ENCODE measurements around the gene SMARCAL1. TPM values are rescaled to one million over a fixed set of nuclear protein-coding genes. Genes with fewer than 3 reads are reported as not detected.
A peak's percentile ranks its signal among the peaks of the same experiment; 100 is the strongest.
"Not testable (repeated sequence)": the region's sequence is repeated elsewhere in the genome, so short reads cannot be mapped to it uniquely, and the experiment has no call there.

SMARCAL1 gene
- total RNA-seq, 1 donor from 2014 or later: 35.2 TPM

DNA sequence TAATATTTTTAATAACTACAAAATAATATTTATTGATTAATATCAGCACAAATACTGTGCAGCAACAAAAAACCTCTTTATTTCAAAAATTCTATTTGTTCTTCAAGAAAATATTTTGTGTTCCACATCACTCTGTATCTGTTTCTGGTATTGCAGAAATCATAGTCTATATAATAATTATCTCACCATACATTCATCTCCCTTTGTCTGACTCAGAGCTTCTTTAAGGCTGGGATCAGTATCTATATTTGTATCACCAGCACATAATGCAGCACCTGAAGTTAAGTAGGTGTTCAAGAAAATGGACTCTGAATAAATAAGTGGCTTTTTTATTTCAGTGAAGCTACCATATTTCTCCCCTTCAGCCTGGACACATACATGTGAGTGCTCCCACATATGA lies 38.4 kb upstream of the SMARCAL1 start:
- peak overlapping the region; percentile 98 for H3K27ac ChIP-seq (ENCODE audit: low read depth, low read length)
- no peaks in the 10 kb centered on the region for H3K9me3 ChIP-seq (ENCODE audit: insufficient read depth, low read depth, low read length)
- no peaks in the 10 kb centered on the region for H3K36me3 ChIP-seq (ENCODE audit: insufficient read depth, low read length)
- no peaks in the 10 kb centered on the region for H3K27me3 ChIP-seq (ENCODE audit: insufficient read depth, low read length)
- peak overlapping the region; percentile 79 for H3K27ac Mint-ChIP-seq (ENCODE audit: unreplicated experiment)
- H3K4me1 ChIP-seq (ENCODE audit: insufficient read depth, low read length): peaks cover 35% of the 10 kb centered on the region
- TF ChIP-seq, protein P1, sequence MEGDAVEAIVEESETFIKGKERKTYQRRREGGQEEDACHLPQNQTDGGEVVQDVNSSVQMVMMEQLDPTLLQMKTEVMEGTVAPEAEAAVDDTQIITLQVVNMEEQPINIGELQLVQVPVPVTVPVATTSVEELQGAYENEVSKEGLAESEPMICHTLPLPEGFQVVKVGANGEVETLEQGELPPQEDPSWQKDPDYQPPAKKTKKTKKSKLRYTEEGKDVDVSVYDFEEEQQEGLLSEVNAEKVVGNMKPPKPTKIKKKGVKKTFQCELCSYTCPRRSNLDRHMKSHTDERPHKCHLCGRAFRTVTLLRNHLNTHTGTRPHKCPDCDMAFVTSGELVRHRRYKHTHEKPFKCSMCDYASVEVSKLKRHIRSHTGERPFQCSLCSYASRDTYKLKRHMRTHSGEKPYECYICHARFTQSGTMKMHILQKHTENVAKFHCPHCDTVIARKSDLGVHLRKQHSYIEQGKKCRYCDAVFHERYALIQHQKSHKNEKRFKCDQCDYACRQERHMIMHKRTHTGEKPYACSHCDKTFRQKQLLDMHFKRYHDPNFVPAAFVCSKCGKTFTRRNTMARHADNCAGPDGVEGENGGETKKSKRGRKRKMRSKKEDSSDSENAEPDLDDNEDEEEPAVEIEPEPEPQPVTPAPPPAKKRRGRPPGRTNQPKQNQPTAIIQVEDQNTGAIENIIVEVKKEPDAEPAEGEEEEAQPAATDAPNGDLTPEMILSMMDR (IDR thresholded peaks at IDR 0.05; ENCODE audit: insufficient read depth, low read depth, low read length): no peak
- TF ChIP-seq EZH2 (IDR thresholded peaks at IDR 0.05; ENCODE audit: insufficient read depth, low read length): no peak
- H3K4me3 Mint-ChIP-seq (ENCODE audit: unreplicated experiment): no peak overlapping the region
- H3K27me3 Mint-ChIP-seq (ENCODE audit: low read depth, unreplicated experiment): no peaks in the 10 kb centered on the region
- H3K9me3 Mint-ChIP-seq (ENCODE audit: unreplicated experiment): peaks cover 4% of the 10 kb centered on the region
- H3K4me3 ChIP-seq (ENCODE audit: insufficient read depth, low read depth, low read length): no peak overlapping the region
- no peak for DNase-seq (ENCODE audit: low read depth)
- peaks cover 21% of the 10 kb centered on the region for H3K79me2 ChIP-seq (ENCODE audit: insufficient read depth, low read length)
- peak overlapping the region; percentile 19 for H3K4me2 ChIP-seq (ENCODE audit: low read length)
- H3K9ac ChIP-seq (ENCODE audit: low read length): peak overlapping the region; percentile 14
- peaks cover 44% of the 10 kb centered on the region for H3K4me1 Mint-ChIP-seq (ENCODE audit: low read depth, unreplicated experiment)
- H3K36me3 Mint-ChIP-seq (ENCODE audit: low read depth, unreplicated experiment): peaks cover 3% of the 10 kb centered on the region
- H4K20me1 ChIP-seq (ENCODE audit: insufficient read depth, low read length): peaks cover 6% of the 10 kb centered on the region
- no peak overlapping the region for H2AFZ ChIP-seq (ENCODE audit: low read depth, low read length)
- no peak for FAIRE-seq

DNA sequence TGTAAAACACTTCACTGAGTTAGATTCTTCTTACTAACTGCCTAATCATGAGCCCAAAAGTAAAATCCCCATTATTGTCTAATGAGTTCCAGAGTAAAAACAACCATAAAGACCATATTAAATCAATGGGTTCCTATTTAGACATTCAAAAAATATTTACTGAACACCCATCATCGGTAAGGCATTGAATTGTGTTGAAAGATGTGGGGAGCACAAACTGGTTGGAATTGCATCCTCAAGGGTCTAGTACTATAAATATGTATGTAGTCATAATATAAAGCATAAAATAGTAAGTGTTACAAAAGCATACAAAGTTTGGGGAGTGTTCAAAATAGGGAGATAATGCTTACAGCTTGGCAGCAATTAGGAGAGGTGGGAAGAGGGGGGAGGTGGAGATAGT lies 37.0 kb upstream of the SMARCAL1 start:
- Histone ChIP-seq H3K27me3 (ENCODE audit: insufficient read depth, low read length) (no peaks in the 10 kb centered on the region), H3K9me3 (ENCODE audit: insufficient read depth, low read depth, low read length) (no peaks in the 10 kb centered on the region), H3K36me3 (ENCODE audit: insufficient read depth, low read length) (no peaks in the 10 kb centered on the region), H3K79me2 (ENCODE audit: insufficient read depth, low read length) (peaks cover 11% of the 10 kb centered on the region), H3K4me1 (ENCODE audit: insufficient read depth, low read length) (peaks cover 24% of the 10 kb centered on the region), H3K4me2 (ENCODE audit: low read length) (no peak overlapping the region), H3K4me3 (ENCODE audit: insufficient read depth, low read depth, low read length) (no peak overlapping the region), H4K20me1 (ENCODE audit: insufficient read depth, low read length) (peaks cover 4% of the 10 kb centered on the region), H3K9ac (ENCODE audit: low read length) (no peak overlapping the region), H2AFZ (ENCODE audit: low read depth, low read length) (no peak overlapping the region), H3K27ac (ENCODE audit: low read depth, low read length) (no peak overlapping the region)
- Mint-ChIP-seq H3K4me3 (ENCODE audit: unreplicated experiment) (no peak overlapping the region), H3K9me3 (ENCODE audit: unreplicated experiment) (peaks cover 2% of the 10 kb centered on the region), H3K27me3 (ENCODE audit: low read depth, unreplicated experiment) (peaks cover 3% of the 10 kb centered on the region), H3K27ac (ENCODE audit: unreplicated experiment) (no peak overlapping the region), H3K4me1 (ENCODE audit: low read depth, unreplicated experiment) (peaks cover 34% of the 10 kb centered on the region), H3K36me3 (ENCODE audit: low read depth, unreplicated experiment) (no peaks in the 10 kb centered on the region)
- DNase-seq (ENCODE audit: low read depth): no peak
- no peak for TF ChIP-seq EZH2 (IDR thresholded peaks at IDR 0.05; ENCODE audit: insufficient read depth, low read length)
- TF ChIP-seq, protein P1 (IDR thresholded peaks at IDR 0.05; ENCODE audit: insufficient read depth, low read depth, low read length): no peak
- no peak for FAIRE-seq

DNA sequence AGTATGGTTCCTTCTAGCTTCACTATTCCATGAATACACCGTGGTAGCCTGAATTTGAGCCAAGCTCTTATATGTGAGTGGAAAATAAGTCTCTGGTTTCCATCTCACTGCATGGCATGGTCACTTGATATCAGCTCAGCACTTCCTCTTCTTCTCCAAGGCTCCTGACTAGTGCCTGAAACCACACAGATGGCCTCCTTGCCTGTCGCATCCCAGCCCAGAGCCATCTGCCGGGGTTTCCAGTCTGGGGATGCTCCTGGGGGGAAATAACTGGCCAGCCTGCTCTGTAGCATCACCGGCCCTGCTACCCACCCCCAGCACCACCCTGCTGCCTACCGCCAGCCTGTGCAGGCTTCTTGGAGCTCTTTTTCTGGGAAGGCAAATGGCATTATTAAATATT lies 32.3 kb upstream of the SMARCAL1 start:
- Mint-ChIP-seq H3K4me1 (ENCODE audit: low read depth, unreplicated experiment) (peaks cover 13% of the 10 kb centered on the region), H3K36me3 (ENCODE audit: low read depth, unreplicated experiment) (no peaks in the 10 kb centered on the region), H3K27me3 (ENCODE audit: low read depth, unreplicated experiment) (peaks cover 3% of the 10 kb centered on the region), H3K9me3 (ENCODE audit: unreplicated experiment) (peaks cover 2% of the 10 kb centered on the region), H3K27ac (ENCODE audit: unreplicated experiment) (no peak overlapping the region), H3K4me3 (ENCODE audit: unreplicated experiment) (no peak overlapping the region)
- Histone ChIP-seq H2AFZ (ENCODE audit: low read depth, low read length) (no peak overlapping the region), H3K27me3 (ENCODE audit: insufficient read depth, low read length) (no peaks in the 10 kb centered on the region), H3K79me2 (ENCODE audit: insufficient read depth, low read length) (no peaks in the 10 kb centered on the region), H3K27ac (ENCODE audit: low read depth, low read length) (no peak overlapping the region), H3K4me1 (ENCODE audit: insufficient read depth, low read length) (no peaks in the 10 kb centered on the region), H3K4me2 (ENCODE audit: low read length) (no peak overlapping the region), H3K36me3 (ENCODE audit: insufficient read depth, low read length) (no peaks in the 10 kb centered on the region), H4K20me1 (ENCODE audit: insufficient read depth, low read length) (no peaks in the 10 kb centered on the region), H3K9me3 (ENCODE audit: insufficient read depth, low read depth, low read length) (no peaks in the 10 kb centered on the region), H3K4me3 (ENCODE audit: insufficient read depth, low read depth, low read length) (no peak overlapping the region), H3K9ac (ENCODE audit: low read length) (no peak overlapping the region)
- FAIRE-seq (no peak), DNase-seq (ENCODE audit: low read depth) (no peak)
- TF ChIP-seq, protein P1 (IDR thresholded peaks at IDR 0.05; ENCODE audit: insufficient read depth, low read depth, low read length): no peak
- TF ChIP-seq EZH2 (IDR thresholded peaks at IDR 0.05; ENCODE audit: insufficient read depth, low read length): no peak

DNA sequence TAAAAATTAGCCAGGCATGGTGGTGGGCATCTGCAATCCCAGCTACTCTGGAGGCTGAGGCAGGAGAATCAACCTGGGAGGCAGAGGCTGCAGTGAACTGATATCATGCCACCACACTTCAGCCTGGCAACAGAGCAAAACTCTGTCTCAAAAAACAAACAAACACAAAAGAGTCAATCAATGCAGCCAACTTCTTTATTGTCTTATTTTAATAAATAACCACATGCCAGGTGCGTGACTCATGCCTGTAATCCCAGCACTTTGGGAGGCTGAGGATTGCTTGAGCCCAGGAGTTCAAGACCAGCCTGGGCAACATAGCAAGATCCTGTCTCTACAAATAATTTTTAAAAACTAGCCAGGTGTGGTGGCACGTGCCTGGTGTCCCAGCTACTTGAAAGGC lies 27.9 kb upstream of the SMARCAL1 start:
- not testable (repeated sequence) for H3K36me3 Mint-ChIP-seq (ENCODE audit: low read depth, unreplicated experiment); H3K9me3 Mint-ChIP-seq (ENCODE audit: unreplicated experiment); H3K9me3 ChIP-seq (ENCODE audit: insufficient read depth, low read depth, low read length); H3K9ac ChIP-seq (ENCODE audit: low read length); H3K4me1 ChIP-seq (ENCODE audit: insufficient read depth, low read length); H3K27me3 Mint-ChIP-seq (ENCODE audit: low read depth, unreplicated experiment); H3K36me3 ChIP-seq (ENCODE audit: insufficient read depth, low read length); H4K20me1 ChIP-seq (ENCODE audit: insufficient read depth, low read length); H3K4me3 Mint-ChIP-seq (ENCODE audit: unreplicated experiment); H3K27ac Mint-ChIP-seq (ENCODE audit: unreplicated experiment); H3K27ac ChIP-seq (ENCODE audit: low read depth, low read length); H3K79me2 ChIP-seq (ENCODE audit: insufficient read depth, low read length); H3K4me2 ChIP-seq (ENCODE audit: low read length); H3K4me3 ChIP-seq (ENCODE audit: insufficient read depth, low read depth, low read length); H2AFZ ChIP-seq (ENCODE audit: low read depth, low read length); DNase-seq (ENCODE audit: low read depth); FAIRE-seq; H3K27me3 ChIP-seq (ENCODE audit: insufficient read depth, low read length); H3K4me1 Mint-ChIP-seq (ENCODE audit: low read depth, unreplicated experiment)

Measured in astrocyte (in vitro differentiated cells and primary cell).